Stimulated activated CD8-positive, alpha-beta memory T cell treated with anti-CD3 and anti-CD28 coated beads, Interleukin-2, amount 100 ng/mL, for 48 hours (primary cell): ENCODE data around the gene CSPG4.
"Not testable (repeated sequence)": the region's sequence is repeated elsewhere in the genome, so short reads cannot be mapped to it uniquely, and the experiment has no call there.

ENCODE experiments used
- DNase-seq, 2 donors: peaks; one replicate each; pipeline ENCODE4 v3.0.0-alpha.2; 2020; ENCODE audit warnings: low read depth in 2 of 2

CSPG4 gene

GRCh38 chr15:75705854-75706681 lies 6.6 kb downstream of the CSPG4 start:
- DNase-seq: no peak

DNA sequence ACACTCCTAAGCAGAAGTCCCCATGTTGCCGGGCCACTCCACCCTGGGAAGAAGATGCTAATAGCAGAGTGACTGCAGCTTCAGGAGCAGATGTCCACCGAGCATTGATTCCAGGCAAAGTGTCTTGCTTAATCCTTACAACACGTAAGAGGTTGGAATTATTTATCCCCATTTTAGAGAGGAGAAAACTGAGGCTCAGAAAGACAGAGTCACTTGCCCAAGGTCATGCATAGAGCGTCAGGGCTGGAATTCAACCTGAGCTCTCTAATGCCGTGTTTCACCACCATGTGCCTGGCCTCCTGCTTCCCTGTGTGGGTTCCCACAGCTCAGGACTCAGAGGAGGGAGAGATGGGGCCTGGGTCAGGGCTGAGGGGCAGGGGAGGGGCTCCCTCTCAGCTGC lies 7.3 kb downstream of the CSPG4 start:
- DNase-seq: not testable (repeated sequence)

- DNase-seq: no peak
Measured at GRCh38 chr15:75704618-75705017, 8.0 kb downstream of the CSPG4 start.

GRCh38 chr15:75704263-75704615 lies 8.4 kb downstream of the CSPG4 start:
- DNase-seq: no peak

DNA sequence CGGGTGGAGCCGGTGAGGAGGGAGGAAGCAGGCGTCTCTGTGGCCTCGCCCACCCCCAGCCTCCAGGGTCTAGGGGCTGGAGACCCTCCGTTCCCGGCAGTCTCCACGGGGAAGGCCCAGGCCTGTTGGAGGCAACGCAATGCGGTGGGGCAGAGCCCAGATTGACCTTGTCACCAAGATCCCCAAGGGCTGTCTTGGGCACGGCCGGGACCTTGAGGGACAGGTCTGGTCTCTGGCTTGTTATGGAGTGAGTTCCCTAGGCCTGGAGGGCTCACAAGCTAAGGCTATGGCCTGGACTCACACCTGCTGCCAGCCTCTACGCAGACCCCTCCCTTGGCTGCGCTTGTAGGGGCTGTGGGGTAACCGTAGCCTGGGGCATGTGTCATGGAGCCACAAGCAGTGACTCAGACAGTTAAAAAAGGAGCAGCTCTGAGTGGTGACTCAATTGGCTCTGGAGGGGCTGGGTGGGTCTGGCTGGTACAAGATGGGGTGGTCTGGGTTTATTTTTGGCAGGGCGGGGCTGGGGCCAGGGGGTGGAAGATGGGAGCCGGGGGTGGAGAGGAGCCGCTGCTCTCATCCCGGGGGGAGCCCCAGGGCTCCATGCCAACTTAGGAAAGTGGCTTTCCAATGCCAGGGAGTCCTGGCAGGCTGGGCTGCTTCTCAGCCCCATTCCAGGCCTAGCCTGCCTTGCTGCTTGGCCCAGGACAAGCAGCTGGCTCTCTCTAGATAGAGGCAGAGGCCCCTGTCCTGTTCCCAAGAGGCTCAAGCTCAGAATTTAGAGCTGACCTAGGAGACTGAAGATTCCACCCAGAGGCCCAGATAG lies 9.0 kb downstream of the CSPG4 start:
- not testable (repeated sequence) for DNase-seq

- no peak for DNase-seq
Measured at GRCh38 chr15:75702436-75702835, 10.2 kb downstream of the CSPG4 start.

GRCh38 chr15:75701071-75702003 lies 11.3 kb downstream of the CSPG4 start:
- not testable (repeated sequence) for DNase-seq

- not testable (repeated sequence) for DNase-seq
Measured at GRCh38 chr15:75699961-75700874, 12.4 kb downstream of the CSPG4 start.

DNA sequence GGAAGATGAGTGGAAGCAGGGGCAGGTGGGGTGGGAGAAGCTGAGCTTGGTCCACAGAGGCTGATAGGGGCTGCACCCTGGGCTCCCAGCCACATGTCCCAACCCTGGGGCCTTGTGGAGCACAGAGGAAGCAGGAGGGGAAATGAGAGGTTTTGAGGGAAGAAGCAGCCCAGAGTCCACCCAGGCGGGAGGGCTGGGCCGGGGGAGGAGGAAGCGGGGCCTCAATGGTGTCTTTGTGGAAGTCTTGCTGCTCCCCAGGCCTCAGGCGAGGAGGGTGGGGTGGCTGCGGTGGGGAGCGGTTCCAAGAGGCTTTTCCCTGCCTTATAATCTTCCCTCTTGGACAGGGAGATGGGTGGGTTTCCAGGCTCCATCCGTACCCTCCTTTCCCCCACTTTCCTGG lies 13.1 kb downstream of the CSPG4 start:
- DNase-seq: not testable (repeated sequence)

- not testable (repeated sequence) for DNase-seq
Measured at GRCh38 chr15:75697974-75698747, 14.5 kb downstream of the CSPG4 start.

GRCh38 chr15:75697523-75697922 lies 15.1 kb downstream of the CSPG4 start:
- DNase-seq: no peak

DNA sequence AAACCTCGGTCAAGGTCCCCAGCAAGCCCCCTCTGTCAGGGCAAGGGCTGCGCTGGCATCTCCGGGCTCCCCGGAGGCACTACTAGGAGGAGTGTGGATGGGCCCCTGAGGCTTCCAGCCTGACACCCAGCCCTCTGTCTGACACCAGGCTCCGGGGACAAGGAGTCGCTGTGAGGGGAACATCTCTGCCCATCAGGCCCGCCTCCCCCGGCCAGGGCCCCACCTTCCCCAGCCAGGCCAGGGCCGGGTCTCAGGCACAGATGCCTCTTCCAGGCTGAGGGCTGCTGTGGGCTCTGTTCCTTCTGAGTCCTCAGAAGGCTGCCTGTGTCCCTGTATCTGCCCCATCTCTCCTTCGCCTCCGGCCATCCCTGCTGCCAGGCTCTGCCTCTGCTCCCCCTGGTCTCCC lies 15.8 kb downstream of the CSPG4 start:
- no peak for DNase-seq

DNA sequence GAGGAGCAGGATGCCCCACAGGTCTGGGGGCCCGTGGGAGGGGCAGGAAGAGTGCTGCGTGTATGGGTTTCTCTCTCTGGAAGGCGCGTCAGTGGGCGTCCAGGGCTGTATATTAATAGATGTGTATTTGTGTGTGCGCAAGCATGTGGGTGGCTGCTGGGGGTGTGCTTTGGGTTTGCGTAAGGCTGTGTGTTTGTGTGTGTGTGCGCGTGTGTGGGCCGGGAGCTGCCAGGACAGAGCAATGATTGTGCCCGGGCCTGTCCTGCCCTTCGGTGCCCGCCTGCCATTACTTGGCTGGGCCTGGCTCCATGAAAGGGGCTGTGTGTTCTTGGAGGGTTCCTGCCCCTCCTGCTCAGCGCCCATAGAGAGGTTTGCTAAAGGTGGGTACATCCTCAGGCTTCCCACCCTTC lies 16.3 kb downstream of the CSPG4 start:
- no peak for DNase-seq

GRCh38 chr15:75695634-75696310 lies 16.9 kb downstream of the CSPG4 start:
- DNase-seq: no peak

- no peak for DNase-seq
Measured at GRCh38 chr15:75695220-75695619, 17.4 kb downstream of the CSPG4 start.

DNA sequence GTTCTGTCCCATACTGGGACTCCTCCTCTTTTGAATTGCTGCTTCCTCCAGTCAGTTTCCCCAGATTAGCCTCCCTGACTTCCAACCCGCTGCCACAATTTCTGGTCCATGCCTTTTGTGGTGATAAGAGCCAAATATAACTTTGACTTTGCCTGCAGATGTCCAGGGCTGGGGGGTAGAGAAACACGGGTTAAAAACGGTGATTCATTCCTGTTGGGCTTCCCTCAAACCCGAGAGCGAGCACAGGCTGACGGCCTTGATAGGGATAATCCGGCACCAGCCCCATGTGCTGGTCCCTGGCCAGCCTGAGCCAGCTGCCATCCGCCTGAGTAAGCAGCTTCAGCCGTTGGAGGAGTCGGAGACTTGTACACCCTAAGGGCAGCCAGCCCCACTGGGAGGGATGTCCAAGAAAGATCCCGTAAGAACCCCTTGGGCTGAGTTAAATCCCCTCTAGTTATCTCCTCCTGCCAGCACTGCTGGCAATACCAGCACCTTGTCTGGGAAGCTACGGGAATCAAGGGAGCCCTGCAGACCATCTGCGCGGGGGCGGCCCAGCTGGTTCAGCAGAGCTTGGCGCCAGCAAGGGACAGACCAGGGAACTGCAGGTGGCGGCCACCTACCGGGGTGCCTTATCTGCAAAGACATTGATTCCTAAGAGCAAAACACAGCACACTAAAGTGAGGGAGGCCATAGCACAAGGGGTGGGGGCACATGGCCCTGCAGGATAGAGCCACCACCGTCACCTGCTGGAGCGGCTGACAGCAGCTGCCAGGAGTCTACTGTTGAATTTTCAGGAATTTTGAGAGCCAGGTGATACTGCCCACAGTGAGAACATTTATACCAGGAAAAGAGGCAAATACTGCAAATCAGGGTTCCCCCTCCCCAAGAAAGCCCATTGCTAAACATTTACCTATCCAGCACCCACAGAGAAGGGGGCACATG lies 18.1 kb downstream of the CSPG4 start:
- DNase-seq: no peak

- DNase-seq: no peak
Measured at GRCh38 chr15:75693501-75694240, 19.0 kb downstream of the CSPG4 start.

- not testable (repeated sequence) for DNase-seq
Measured at GRCh38 chr15:75693028-75693427, 19.6 kb downstream of the CSPG4 start.
